ENCODE results near the gene WEE2.
A peak's percentile ranks its signal among the peaks of the same experiment; 100 is the strongest.

The WEE2 gene

GRCh38 chr7:141709749-141710148 is 1.6 kb downstream of the WEE2 start:
- no peaks in the 10 kb centered on the region for H3K36me3 ChIP-seq (ENCODE audit: control insufficient read depth in 2 of 2, insufficient read depth in 1 of 2, low read length in 2 of 2)
- CTCF ChIA-PET = interaction anchor here (0.7 kb wide), 1 partner anchor 48 kb away, joined by 3 read pairs; no protein-coding TSS in a partner anchor
- H3K9me3 ChIP-seq (ENCODE audit: control insufficient read depth, insufficient read depth, low read depth, low read length) = no peaks in the 10 kb centered on the region
- TF ChIP-seq ZNF416 (tag by site-specific recombination; IDR thresholded peaks at IDR 0.05) (no peak), ZNF274 (IDR thresholded peaks at IDR 0.05; ENCODE audit: low read length) (no peak), ZNF274 (tag by site-specific recombination; IDR thresholded peaks at IDR 0.05; ENCODE audit: borderline replicate concordance) (no peak), ZIC2 (tag by site-specific recombination; IDR thresholded peaks at IDR 0.05) (peak; percentile 67), KLF16 (tag by site-specific recombination; IDR thresholded peaks at IDR 0.05) (no peak), ZNF121 (tag by site-specific recombination; IDR thresholded peaks at IDR 0.05) (no peak), PRDM1 (tag by site-specific recombination; IDR thresholded peaks at IDR 0.05) (no peak), ZNF510 (tag by site-specific recombination; IDR thresholded peaks at IDR 0.05; ENCODE audit: insufficient replicate concordance) (no peak), ZNF174 (tag by site-specific recombination; IDR thresholded peaks at IDR 0.05) (no peak), ZNF280D (tag by site-specific recombination; IDR thresholded peaks at IDR 0.05) (no peak), ZNF501 (tag by site-specific recombination; IDR thresholded peaks at IDR 0.05) (no peak), ZNF23 (tag by site-specific recombination; IDR thresholded peaks at IDR 0.05; ENCODE audit: borderline replicate concordance) (no peak), ZNF664 (tag by site-specific recombination; IDR thresholded peaks at IDR 0.05) (no peak), ZFP69B (tag by site-specific recombination; IDR thresholded peaks at IDR 0.05) (no peak), SCRT2 (tag by site-specific recombination; IDR thresholded peaks at IDR 0.05) (0 out of 2 replicates have a peak, but pooled peaks have one; percentile 17), OVOL3 (tag by site-specific recombination; IDR thresholded peaks at IDR 0.05) (no peak), GLIS1 (tag by site-specific recombination; IDR thresholded peaks at IDR 0.05) (no peak), ZNF214 (tag by site-specific recombination; IDR thresholded peaks at IDR 0.05; ENCODE audit: borderline replicate concordance) (no peak)
- H3K4me3 ChIP-seq (ENCODE audit: low read depth, low read length) = no peak overlapping the region
- POLR2A ChIA-PET = interaction anchor here (0.9 kb wide), 1 partner anchor 8 kb away, joined by 3 read pairs; the partner anchor contains the start of gene DENND11
- no peaks in the 10 kb centered on the region for H3K4me1 ChIP-seq (ENCODE audit: control insufficient read depth, insufficient read depth, low read length)
- H3K27ac ChIP-seq (ENCODE audit: extremely low read depth, low read depth, low read length) = no peak overlapping the region

GRCh38 chr7:141710301-141710700 is 2.1 kb downstream of the WEE2 start:
- Histone ChIP-seq H3K36me3 (ENCODE audit: control insufficient read depth in 2 of 2, insufficient read depth in 1 of 2, low read length in 2 of 2) (no peaks in the 10 kb centered on the region), H3K4me3 (ENCODE audit: low read depth, low read length) (no peak overlapping the region), H3K4me1 (ENCODE audit: control insufficient read depth, insufficient read depth, low read length) (no peaks in the 10 kb centered on the region), H3K9me3 (ENCODE audit: control insufficient read depth, insufficient read depth, low read depth, low read length) (no peaks in the 10 kb centered on the region), H3K27ac (ENCODE audit: extremely low read depth, low read depth, low read length) (no peak overlapping the region)
- TF ChIP-seq ZSCAN16 (tag by site-specific recombination; IDR thresholded peaks at IDR 0.05) = 0 out of 2 replicates have a peak, but pooled peaks have one; percentile 48
- TF ChIP-seq ZSCAN18 (tag by site-specific recombination; IDR thresholded peaks at IDR 0.05) = no peak
- TF ChIP-seq PRDM4 (tag by site-specific recombination; IDR thresholded peaks at IDR 0.05) = no peak
- POLR2A ChIA-PET = interaction anchor here (0.9 kb wide), 1 partner anchor 9 kb away, joined by 3 read pairs; the partner anchor contains the start of gene DENND11
- CTCF ChIA-PET = interaction anchor here (0.7 kb wide), 1 partner anchor 49 kb away, joined by 3 read pairs; no protein-coding TSS in a partner anchor

Data from HEK293 (cell line).